NOMO-1 treated with DMSO at 0.1 percent for 48 hours (cell line): Measurements from ENCODE around the gene SSR3.
A peak's percentile ranks its signal among the peaks of the same experiment; 100 is the strongest.
"Not testable (repeated sequence)": the region's sequence is repeated elsewhere in the genome, so short reads cannot be mapped to it uniquely, and the experiment has no call there.

ENCODE experiments used
- DNase-seq: peaks from one replicate; lab custom pipeline; 2025; ENCODE audit not compliant: unreplicated experiment; lab: John Stamatoyannopoulos, UW

Gene SSR3

GRCh38 chr3:156554842-156555687, at the start of gene SSR3:
TSS of gene SSR3 (minus strand) at chr3:156555117. CDS start at chr3:156555089, 28 bp downstream.
- peak; percentile 100 for DNase-seq

GRCh38 chr3:156604064-156604641, 49.2 kb upstream of the SSR3 start:
- DNase-seq = no peak

GRCh38 chr3:156603379-156604017, 48.6 kb upstream of the SSR3 start:
- DNase-seq = peak; percentile 14

- no peak for DNase-seq
Measured at GRCh38 chr3:156602424-156602823, 47.5 kb upstream of the SSR3 start.

- DNase-seq = no peak
Measured at GRCh38 chr3:156601497-156601896, 46.6 kb upstream of the SSR3 start.

GRCh38 chr3:156600834-156601233, 45.9 kb upstream of the SSR3 start:
- DNase-seq = no peak

GRCh38 chr3:156599089-156599874, 44.4 kb upstream of the SSR3 start:
- no peak for DNase-seq

- DNase-seq = no peak
Measured at GRCh38 chr3:156598413-156598812, 43.5 kb upstream of the SSR3 start.

GRCh38 chr3:156594219-156594683, 39.3 kb upstream of the SSR3 start:
- DNase-seq = no peak

- DNase-seq = no peak
Measured at GRCh38 chr3:156593814-156594213, 38.9 kb upstream of the SSR3 start.

- DNase-seq = not testable (repeated sequence)
Measured at GRCh38 chr3:156589806-156590205, 34.9 kb upstream of the SSR3 start.

- DNase-seq = no peak
Measured at GRCh38 chr3:156587760-156588069, 32.8 kb upstream of the SSR3 start.

GRCh38 chr3:156586905-156587759, 32.2 kb upstream of the SSR3 start:
- peak; percentile 95 for DNase-seq

- DNase-seq = peak; percentile 15
Measured at GRCh38 chr3:156583469-156583868, 28.6 kb upstream of the SSR3 start.

- no peak for DNase-seq
Measured at GRCh38 chr3:156582532-156583183, 27.7 kb upstream of the SSR3 start.

- DNase-seq = no peak
Measured at GRCh38 chr3:156581954-156582353, 27.0 kb upstream of the SSR3 start.

- DNase-seq = peak; percentile 31
Measured at GRCh38 chr3:156581033-156581432, 26.1 kb upstream of the SSR3 start.

- DNase-seq = peak; percentile 91
Measured at GRCh38 chr3:156579427-156579851, 24.5 kb upstream of the SSR3 start.

GRCh38 chr3:156577736-156578135, 22.8 kb upstream of the SSR3 start:
- DNase-seq = no peak
